Activated naive CD8-positive, alpha-beta T cell treated with anti-CD3 and anti-CD28 coated beads, Interleukin-2, amount 10 ng/mL, durations not matched to agents 7 days and 5 days (primary cell): ENCODE results near the gene RPL7L1. TPM values are rescaled to one million over a fixed set of nuclear protein-coding genes. Genes with fewer than 3 reads are reported as not detected.

Experiments
- total RNA-seq, 2 experiments: library from RNA; stranded (reverse); gene quantifications; one replicate each; pipeline ENCODE4 v1.2.3, GENCODE V29; 2021

The RPL7L1 gene
- total RNA-seq, 2 experiments from 2014 or later = 77.6 to 79.3 TPM

Other genes starting within 250 kb of the RPL7L1 start
- under 1 TPM; 0.08 to 0.09 TPM for gene PRPH2, start 157.0 kb upstream of the RPL7L1 start, total RNA-seq
- gene TBCC, start 133.5 kb upstream of the RPL7L1 start, total RNA-seq = 10 to 100 TPM; 48.6 to 50.4 TPM
- gene BICRAL, start 97.6 kb upstream of the RPL7L1 start, total RNA-seq = 10 to 100 TPM; 28.3 to 29.6 TPM
- gene PTCRA, start 36.4 kb downstream of the RPL7L1 start, total RNA-seq = not detected
- gene CNPY3, start 49.9 kb downstream of the RPL7L1 start, total RNA-seq = 10 to 100 TPM; 90.8 to 91.4 TPM
- 1 to 10 TPM; 1.0 to 1.2 TPM for gene GNMT, start 81.1 kb downstream of the RPL7L1 start, total RNA-seq
- 10 to 100 TPM; 27.1 to 27.6 TPM for gene PEX6, start 99.6 kb downstream of the RPL7L1 start, total RNA-seq
- gene PPP2R5D, start 105.0 kb downstream of the RPL7L1 start, total RNA-seq = 10 to 100 TPM; 54.7 to 58.8 TPM
- gene MEA1, start 134.3 kb downstream of the RPL7L1 start, total RNA-seq = 10 to 100 TPM; 61.2 to 70.1 TPM
- gene KLHDC3, start 134.6 kb downstream of the RPL7L1 start, total RNA-seq = 10 to 100 TPM; 69.4 to 69.9 TPM
- gene RRP36, start 142.0 kb downstream of the RPL7L1 start, total RNA-seq = 10 to 100 TPM; 63.8 to 65.6 TPM
- 10 to 100 TPM; 10.2 to 12.7 TPM for gene CUL7, start 174.2 kb downstream of the RPL7L1 start, total RNA-seq
- gene MRPL2, start 179.8 kb downstream of the RPL7L1 start, total RNA-seq = 10 to 100 TPM; 50.1 to 65.2 TPM
- 10 to 100 TPM; 25.2 to 33.8 TPM for gene KLC4, start 180.0 kb downstream of the RPL7L1 start, total RNA-seq
- 1 to 10 TPM; 1.4 to 1.9 TPM for gene PTK7, start 196.7 kb downstream of the RPL7L1 start, total RNA-seq